ENCODE measurements around the gene ACO1. TPM values are rescaled to one million over a fixed set of nuclear protein-coding genes. Genes with fewer than 3 reads are reported as not detected.

Gene ACO1
- total RNA-seq, 2 experiments from 2014 or later, result 15.3 to 15.7 TPM

DNA sequence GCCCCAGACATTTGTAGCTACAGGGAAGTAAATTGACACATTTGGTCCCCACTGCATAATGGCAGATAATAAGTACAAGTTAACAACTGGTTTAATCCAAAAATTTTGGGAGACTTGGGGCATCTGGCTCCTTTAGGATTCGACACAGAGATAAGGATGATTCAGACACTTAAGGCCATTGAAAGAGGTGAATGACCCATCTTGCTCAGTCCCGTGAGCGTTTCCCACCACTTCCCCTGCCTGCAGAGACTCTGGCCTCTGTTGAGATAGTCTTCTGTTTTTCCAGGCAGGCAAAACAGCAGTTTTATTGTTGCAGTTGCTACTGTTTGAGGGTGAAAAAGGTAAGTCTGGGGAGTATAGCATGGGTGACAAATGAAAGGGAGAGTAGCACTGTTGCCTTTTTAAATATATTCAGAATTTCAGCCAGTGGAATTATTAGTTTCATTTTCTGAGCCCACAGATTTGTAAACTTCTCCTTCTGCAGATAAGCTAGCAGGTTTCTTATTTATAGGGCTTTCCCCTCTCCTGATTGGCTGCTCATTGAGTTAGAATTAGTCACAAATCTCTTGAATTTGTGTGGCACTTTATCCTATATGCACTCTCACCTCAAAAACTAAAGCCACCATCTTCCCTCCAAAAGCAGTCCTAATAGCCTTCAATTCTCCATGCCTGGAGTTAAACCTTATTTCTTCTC is 19.3 kb downstream of the ACO1 start:
- POLR2A ChIA-PET, result no interaction called here
- CTCF ChIA-PET, result interaction anchor here (2.5 kb wide), 1 partner anchor 24 kb away, joined by 8 read pairs; no protein-coding TSS in a partner anchor
- no peak for TF ChIP-seq CTCF (IDR thresholded peaks at IDR 0.05)
- Mint-ChIP-seq H3K36me3 (ENCODE audit: low read depth) (peaks cover 18% of the 10 kb centered on the region), H3K4me3 (no peak overlapping the region), H3K27me3 (no peaks in the 10 kb centered on the region), H3K4me1 (ENCODE audit: low read depth) (no peaks in the 10 kb centered on the region), H3K27ac (no peak overlapping the region), H3K9me3 (no peaks in the 10 kb centered on the region)
- ATAC-seq, result no peak
- intact Hi-C loops (cut with micrococcal nuclease), result no loop called here
- DNase-seq, result no peak

GRCh38 chr9:32404402-32404801 is 20.0 kb downstream of the ACO1 start:
- Mint-ChIP-seq H3K27ac (no peak overlapping the region), H3K36me3 (ENCODE audit: low read depth) (peaks cover 18% of the 10 kb centered on the region), H3K27me3 (no peaks in the 10 kb centered on the region), H3K9me3 (no peaks in the 10 kb centered on the region), H3K4me1 (ENCODE audit: low read depth) (no peaks in the 10 kb centered on the region), H3K4me3 (no peak overlapping the region)
- intact Hi-C loops (cut with micrococcal nuclease), result no loop called here
- ChIA-PET POLR2A (no interaction called here), CTCF (no interaction called here)
- no peak for ATAC-seq
- no peak for TF ChIP-seq CTCF (IDR thresholded peaks at IDR 0.05)
- no peak for DNase-seq

GRCh38 chr9:32404856-32405255 is 20.4 kb downstream of the ACO1 start:
- POLR2A ChIA-PET, result no interaction called here
- CTCF ChIA-PET, result no interaction called here
- H3K27me3 Mint-ChIP-seq, result no peaks in the 10 kb centered on the region
- peaks cover 18% of the 10 kb centered on the region for H3K36me3 Mint-ChIP-seq (ENCODE audit: low read depth)
- no peak overlapping the region for H3K27ac Mint-ChIP-seq
- no peak for DNase-seq
- no peak for TF ChIP-seq CTCF (IDR thresholded peaks at IDR 0.05)
- no peaks in the 10 kb centered on the region for H3K9me3 Mint-ChIP-seq
- intact Hi-C loops (cut with micrococcal nuclease), result no loop called here
- H3K4me1 Mint-ChIP-seq (ENCODE audit: low read depth), result no peaks in the 10 kb centered on the region
- no peak overlapping the region for H3K4me3 Mint-ChIP-seq
- ATAC-seq, result no peak

- no peak overlapping the region for H3K27ac Mint-ChIP-seq
- ChIA-PET CTCF (no interaction called here), POLR2A (no interaction called here)
These were observed 21.1 kb downstream of the ACO1 start for GRCh38 chr9:32405506-32405905.

GRCh38 chr9:32406046-32406445 is 21.6 kb downstream of the ACO1 start:
- no peak for TF ChIP-seq CTCF (IDR thresholded peaks at IDR 0.05)
- Mint-ChIP-seq H3K36me3 (ENCODE audit: low read depth) (peaks cover 18% of the 10 kb centered on the region), H3K27me3 (no peaks in the 10 kb centered on the region), H3K4me3 (no peak overlapping the region), H3K9me3 (no peaks in the 10 kb centered on the region), H3K27ac (no peak overlapping the region), H3K4me1 (ENCODE audit: low read depth) (no peaks in the 10 kb centered on the region)
- no peak for ATAC-seq
- CTCF ChIA-PET, result no interaction called here
- intact Hi-C loops (cut with micrococcal nuclease), result no loop called here
- POLR2A ChIA-PET, result no interaction called here
- no peak for DNase-seq

More at GRCh38 chr9:32405506-32405905, 21.1 kb downstream of the ACO1 start:
- Mint-ChIP-seq H3K36me3 (ENCODE audit: low read depth) (peaks cover 18% of the 10 kb centered on the region), H3K9me3 (no peaks in the 10 kb centered on the region), H3K4me3 (no peak overlapping the region), H3K4me1 (ENCODE audit: low read depth) (no peaks in the 10 kb centered on the region), H3K27me3 (no peaks in the 10 kb centered on the region)
- TF ChIP-seq CTCF (IDR thresholded peaks at IDR 0.05), result no peak
- ATAC-seq (no peak), DNase-seq (no peak)
- intact Hi-C loops (cut with micrococcal nuclease), result no loop called here

All from activated CD8-positive, alpha-beta T cell treated with anti-CD3 and anti-CD28 coated beads for 36 hours (primary cell).